Mucosa of descending colon (tissue), 3 donors: ENCODE results near the gene IL36RN. TPM values are rescaled to one million over a fixed set of nuclear protein-coding genes. Genes with fewer than 3 reads are reported as not detected.

Source experiments
- ATAC-seq: fragments of 200-7000 bp; cut with Tn5 transposase; one replicate; pipeline ENCODE4 v1.9.1; 2020; ENCODE audit warnings: mild to moderate bottlenecking, moderate library complexity
- DNase-seq, 3 donors: peaks; one replicate each; pipeline ENCODE4 v3.0.0-alpha.2; 2020
- H3K36me3 ChIP-seq: fragments of 200-600 bp; one replicate; pipeline ENCODE4 v1.8.0; 2021; ENCODE audit warnings: low read depth, mild to moderate bottlenecking
- H3K4me1 ChIP-seq: fragments of 200-600 bp; one replicate; pipeline ENCODE4 v1.8.0; 2021; ENCODE audit warnings: low read depth, mild to moderate bottlenecking
- H3K4me3 ChIP-seq: fragments of 200-600 bp; one replicate; pipeline ENCODE4 v1.8.0; 2021; ENCODE audit warnings: mild to moderate bottlenecking
- H3K9me3 ChIP-seq: fragments of 200-600 bp; one replicate; pipeline ENCODE4 v1.8.0; 2021; ENCODE audit warnings: mild to moderate bottlenecking
- intact Hi-C, 2 donors: fragments of 100-400 bp; cut with DNase I in 1 of 2; cut with micrococcal nuclease in 1 of 2; formaldehyde crosslinking; loops; one replicate each; pipeline versions ENCODE4 v1.11.0 to v1.11.1; 2022; cut with DNase I, micrococcal nuclease
- total RNA-seq, 3 donors: library from RNA; stranded (reverse); fragmentation: NEBNext Ultra II Directional in 2 of 3; extraction: Animal tissue kit (Norgen Biotek cat#: 25700) in 2 of 3; gene quantifications; one replicate each; pipeline versions ENCODE4 v1.2.1 to v1.2.4, GENCODE V29; 2021 to 2023
- TF ChIP-seq, protein P1 (sequence below): fragments of 200-600 bp; IDR thresholded peaks from one replicate; pipeline ENCODE4 v1.8.0; 2022; ENCODE audit warnings: antibody characterized with exemption, mild to moderate bottlenecking
- donor health status: DM: no; HTN: no; CAD: no; lungs with moderate emphysema.
- donor health status: DM: no; HTN: no; CAD: no.
- donor health status: DM: no; HTN: yes; CAD: no.

Gene IL36RN
- total RNA-seq, 3 donors from 2014 or later: not detected

DNA sequence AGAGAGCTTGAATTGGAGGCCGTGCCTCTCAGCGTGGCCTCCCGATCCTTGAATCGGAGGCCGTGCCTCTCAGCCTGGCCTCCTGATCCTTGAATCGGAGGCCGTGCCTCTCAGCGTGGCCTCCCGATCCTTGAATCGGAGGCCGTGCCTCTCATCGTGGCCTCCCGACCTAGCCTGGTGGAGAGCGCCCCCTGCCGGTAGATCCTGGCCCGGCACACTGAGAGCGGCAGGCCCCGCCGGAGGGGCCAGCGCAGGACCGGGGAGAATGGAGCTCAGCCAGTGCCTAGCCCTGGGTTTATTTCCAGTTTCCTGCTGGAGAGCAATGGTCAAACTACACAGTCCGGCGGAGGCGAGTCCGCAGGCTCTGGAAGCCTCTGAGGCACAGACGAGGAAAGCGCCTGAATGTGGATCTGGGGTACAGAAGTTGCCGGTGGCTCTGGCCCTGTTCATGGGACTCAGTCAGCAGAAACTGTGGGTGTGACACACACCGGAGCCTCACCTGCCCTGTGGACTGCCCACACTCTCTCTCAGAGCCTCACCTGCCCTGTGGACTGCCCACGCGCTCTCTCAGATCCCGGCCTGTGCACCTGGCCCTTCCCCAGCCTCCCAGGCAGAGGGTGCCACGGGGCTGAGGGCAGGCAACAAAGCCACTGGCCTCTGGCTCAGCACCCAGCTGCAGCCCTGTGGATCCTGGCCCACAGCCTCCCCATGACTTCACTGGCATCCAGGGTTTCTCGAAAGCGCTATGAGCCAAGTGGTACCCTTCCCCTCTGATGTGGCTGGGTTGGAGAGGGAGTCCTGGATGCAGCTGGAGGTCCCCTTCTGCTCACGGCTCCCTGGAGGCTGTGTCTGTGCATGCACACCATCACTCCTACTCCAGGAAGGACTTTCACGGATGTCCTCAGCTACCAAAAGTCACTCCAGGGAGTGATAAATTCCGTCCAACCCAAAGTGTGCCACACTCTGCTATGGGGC, 7.8 kb upstream of the IL36RN start:
- ATAC-seq: no peak
- H3K9me3 ChIP-seq: no peaks in the 10 kb centered on the region
- intact Hi-C loops: no loop called here
- TF ChIP-seq, protein P1, sequence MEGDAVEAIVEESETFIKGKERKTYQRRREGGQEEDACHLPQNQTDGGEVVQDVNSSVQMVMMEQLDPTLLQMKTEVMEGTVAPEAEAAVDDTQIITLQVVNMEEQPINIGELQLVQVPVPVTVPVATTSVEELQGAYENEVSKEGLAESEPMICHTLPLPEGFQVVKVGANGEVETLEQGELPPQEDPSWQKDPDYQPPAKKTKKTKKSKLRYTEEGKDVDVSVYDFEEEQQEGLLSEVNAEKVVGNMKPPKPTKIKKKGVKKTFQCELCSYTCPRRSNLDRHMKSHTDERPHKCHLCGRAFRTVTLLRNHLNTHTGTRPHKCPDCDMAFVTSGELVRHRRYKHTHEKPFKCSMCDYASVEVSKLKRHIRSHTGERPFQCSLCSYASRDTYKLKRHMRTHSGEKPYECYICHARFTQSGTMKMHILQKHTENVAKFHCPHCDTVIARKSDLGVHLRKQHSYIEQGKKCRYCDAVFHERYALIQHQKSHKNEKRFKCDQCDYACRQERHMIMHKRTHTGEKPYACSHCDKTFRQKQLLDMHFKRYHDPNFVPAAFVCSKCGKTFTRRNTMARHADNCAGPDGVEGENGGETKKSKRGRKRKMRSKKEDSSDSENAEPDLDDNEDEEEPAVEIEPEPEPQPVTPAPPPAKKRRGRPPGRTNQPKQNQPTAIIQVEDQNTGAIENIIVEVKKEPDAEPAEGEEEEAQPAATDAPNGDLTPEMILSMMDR: no peak
- no peaks in the 10 kb centered on the region for H3K36me3 ChIP-seq
- no peaks in the 10 kb centered on the region for H3K4me1 ChIP-seq
- DNase-seq: no peak
- no peak overlapping the region for H3K4me3 ChIP-seq

DNA sequence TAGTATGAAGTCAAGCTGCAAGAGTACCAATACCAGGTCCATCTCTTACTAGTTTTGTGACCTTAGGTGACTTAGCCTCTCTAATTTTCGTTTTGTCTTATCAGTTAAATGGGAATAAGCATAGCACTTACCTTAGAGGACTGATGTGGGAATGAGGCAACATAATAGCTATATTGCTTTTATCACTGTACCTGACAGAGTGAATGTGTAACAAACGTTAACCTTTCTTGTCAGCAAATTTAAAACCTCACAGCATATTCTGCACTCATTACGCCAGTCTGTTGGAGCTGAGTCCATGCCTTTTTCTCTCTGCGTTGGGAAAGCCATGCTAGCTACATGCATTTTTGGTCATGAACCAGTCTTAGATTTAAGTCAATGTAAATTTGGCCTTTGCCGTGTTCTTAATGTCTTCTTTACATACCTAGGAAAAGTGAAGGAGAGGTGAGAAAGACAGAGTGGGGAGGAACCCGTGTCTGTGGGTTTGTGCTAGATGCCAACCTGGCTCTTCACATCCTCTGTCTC, 6.5 kb upstream of the IL36RN start, which contains the start of gene IL36B:
Gene IL36B (minus strand): TSS at position 472 of the 522 bp plus-strand sequence.
- no peak for DNase-seq
- no peak for ATAC-seq
- Histone ChIP-seq H3K4me3 (no peak within 1 kb of the TSS), H3K36me3 (no peaks in the 10 kb centered on the region), H3K4me1 (peaks cover 4% of the 10 kb centered on the region), H3K9me3 (no peaks in the 10 kb centered on the region)
- intact Hi-C loops: no loop called here
- TF ChIP-seq, protein P1: no peak

DNA sequence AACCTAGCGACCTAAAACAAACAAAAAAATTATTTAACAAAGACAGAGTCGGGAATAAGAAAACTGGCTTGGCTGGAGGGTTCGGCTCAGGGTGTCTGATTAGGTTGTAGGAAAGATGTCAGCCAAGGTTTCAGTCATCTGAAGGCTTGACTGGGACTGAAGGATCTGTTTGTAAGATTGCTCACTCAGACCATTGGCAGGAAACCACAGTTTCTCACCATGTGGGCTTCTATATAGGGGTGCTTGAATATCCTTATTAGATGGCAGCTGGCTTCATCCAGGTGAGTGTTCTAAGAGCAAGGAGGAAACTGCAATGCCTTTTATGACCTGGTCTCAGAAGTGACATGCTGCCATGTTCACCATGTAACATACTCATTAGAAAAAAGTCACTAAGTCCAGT, 5.3 kb upstream of the IL36RN start:
- H3K4me3 ChIP-seq: no peak overlapping the region
- no peaks in the 10 kb centered on the region for H3K36me3 ChIP-seq
- TF ChIP-seq, protein P1: no peak
- peaks cover 4% of the 10 kb centered on the region for H3K4me1 ChIP-seq
- no peak for ATAC-seq
- H3K9me3 ChIP-seq: no peaks in the 10 kb centered on the region
- intact Hi-C loops: no loop called here
- DNase-seq: no peak

DNA sequence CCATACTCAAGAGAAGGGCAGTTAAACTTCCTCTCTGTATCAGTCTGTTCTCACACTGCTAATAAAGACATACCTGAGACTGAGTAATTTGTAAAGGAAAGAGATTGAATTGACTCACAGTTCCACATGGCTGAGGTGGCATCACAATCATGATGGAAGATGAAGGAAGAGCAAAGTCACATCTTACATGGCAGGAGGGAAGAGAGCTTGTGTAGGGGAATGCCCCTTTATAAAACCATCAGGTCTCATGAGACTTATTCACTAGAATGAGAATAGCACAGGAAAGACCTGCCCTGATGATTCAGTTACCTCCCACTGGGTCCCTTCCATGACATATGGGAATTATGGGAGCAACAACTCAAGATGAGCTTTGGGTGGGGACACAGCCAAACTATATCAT, 4.9 kb upstream of the IL36RN start:
- Histone ChIP-seq H3K9me3 (no peaks in the 10 kb centered on the region), H3K36me3 (no peaks in the 10 kb centered on the region), H3K4me1 (peaks cover 4% of the 10 kb centered on the region), H3K4me3 (no peak overlapping the region)
- ATAC-seq: no peak
- intact Hi-C loops: no loop called here
- TF ChIP-seq, protein P1: no peak
- DNase-seq: no peak

DNA sequence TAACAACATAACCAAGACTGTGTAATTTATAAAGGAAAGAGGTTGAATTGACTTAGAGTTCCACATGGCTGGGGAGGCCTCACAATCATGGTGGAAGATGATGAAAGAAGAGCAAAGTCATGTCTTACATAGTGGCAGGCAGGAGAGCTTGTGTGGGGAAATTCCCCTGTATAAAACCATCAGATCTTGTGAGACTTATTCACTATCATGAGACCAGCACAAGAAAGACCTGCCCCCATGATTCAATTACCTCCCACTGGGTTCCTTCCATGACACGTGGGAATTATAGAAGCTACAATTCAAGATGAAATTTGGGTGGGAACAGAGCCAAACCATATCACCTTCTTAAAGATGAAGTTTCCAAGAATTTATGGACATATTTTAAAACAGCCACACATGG, 2.5 kb upstream of the IL36RN start:
- no peaks in the 10 kb centered on the region for H3K9me3 ChIP-seq
- H3K36me3 ChIP-seq: no peaks in the 10 kb centered on the region
- H3K4me3 ChIP-seq: no peak overlapping the region
- TF ChIP-seq, protein P1: no peak
- no peak for DNase-seq
- H3K4me1 ChIP-seq: peaks cover 4% of the 10 kb centered on the region
- intact Hi-C loops: no loop called here
- ATAC-seq: no peak
